C4-2B (cell line): ENCODE data around the gene ITGA6.

Experiments used
- CTCF ChIP-seq: fragments of 450-650 bp; conservative IDR thresholded peaks from 2 replicates; pipeline ENCODE4 v1.5.1; 2017; ENCODE audit warnings: mild to moderate bottlenecking
- ZFX ChIP-seq: fragments of 450-650 bp; IDR thresholded peaks from 2 replicates; pipeline ENCODE4 v1.6.1; 2017

- TF ChIP-seq CTCF = no peak
- TF ChIP-seq ZFX = no peak
Observed at GRCh38 chr2:172395503-172395902, 31.9 kb upstream of the ITGA6 start.
